Chondrocyte (in vitro differentiated cells): ENCODE measurements around the gene TFIP11. TPM values are rescaled to one million over a fixed set of nuclear protein-coding genes. Genes with fewer than 3 reads are reported as not detected.

Source experiments
- DNase-seq: peaks from one replicate; pipeline ENCODE4 v3.0.0; 2021; ENCODE audit warnings: mixed read lengths, low spot score
- H3K27ac Mint-ChIP-seq: one replicate; pipeline ENCODE4 v1.8.0; 2021; ENCODE audit warnings: mild to moderate bottlenecking, moderate library complexity, mixed read lengths; ENCODE audit not compliant: unreplicated experiment
- H3K27me3 Mint-ChIP-seq: 2 replicates; pipeline ENCODE4 v1.8.0; 2021; ENCODE audit warnings: low read depth, mixed read lengths
- H3K36me3 Mint-ChIP-seq: 2 replicates; pipeline ENCODE4 v1.8.0; 2021; ENCODE audit warnings: low read depth, mixed read lengths
- H3K4me1 Mint-ChIP-seq: 2 replicates; pipeline ENCODE4 v1.8.0; 2021; ENCODE audit warnings: low read depth, mild to moderate bottlenecking, mixed read lengths
- H3K4me3 Mint-ChIP-seq: one replicate; pipeline ENCODE4 v1.8.0; 2021; ENCODE audit warnings: mild to moderate bottlenecking, moderate library complexity, mixed read lengths; ENCODE audit not compliant: unreplicated experiment
- H3K9me3 Mint-ChIP-seq: 2 replicates; pipeline ENCODE4 v1.8.0; 2021; ENCODE audit warnings: low read depth, mixed read lengths
- CTCF ChIP-seq: fragments of 200-600 bp; sonication (generic); IDR thresholded peaks from 2 replicates; pipeline ENCODE4 v1.5.0; 2021; ENCODE audit warnings: antibody characterized with exemption, mild to moderate bottlenecking, moderate library complexity
- total RNA-seq: library from RNA; stranded (reverse); gene quantifications from 3 replicates; pipeline ENCODE4 v1.2.1, GENCODE V29; 2021

TFIP11 gene
- total RNA-seq, 1 donor from 2014 or later, result 30.6 TPM

GRCh38 chr22:26522012-26522411 lies 9.7 kb upstream of the TFIP11 start:
- Mint-ChIP-seq H3K4me1 (no peaks in the 10 kb centered on the region), H3K4me3 (no peak overlapping the region), H3K36me3 (peaks cover 21% of the 10 kb centered on the region), H3K27me3 (no peaks in the 10 kb centered on the region), H3K9me3 (no peaks in the 10 kb centered on the region), H3K27ac (no peak overlapping the region)
- no peak for DNase-seq
- TF ChIP-seq CTCF, result no peak

- Mint-ChIP-seq H3K9me3 (no peaks in the 10 kb centered on the region), H3K27me3 (no peaks in the 10 kb centered on the region), H3K36me3 (no peaks in the 10 kb centered on the region), H3K4me3 (no peak overlapping the region), H3K4me1 (peaks cover 18% of the 10 kb centered on the region), H3K27ac (no peak overlapping the region)
- no peak for DNase-seq
- no peak for TF ChIP-seq CTCF
These were observed 5.2 kb upstream of the TFIP11 start for GRCh38 chr22:26517429-26517828.

GRCh38 chr22:26516503-26516902 lies 4.2 kb upstream of the TFIP11 start:
- no peak overlapping the region for H3K27ac Mint-ChIP-seq
- H3K27me3 Mint-ChIP-seq, result no peaks in the 10 kb centered on the region
- no peak overlapping the region for H3K4me3 Mint-ChIP-seq
- peaks cover 28% of the 10 kb centered on the region for H3K4me1 Mint-ChIP-seq
- no peaks in the 10 kb centered on the region for H3K9me3 Mint-ChIP-seq
- no peak for DNase-seq
- H3K36me3 Mint-ChIP-seq, result no peaks in the 10 kb centered on the region
- TF ChIP-seq CTCF, result no peak

GRCh38 chr22:26515931-26516330 lies 3.7 kb upstream of the TFIP11 start:
- Mint-ChIP-seq H3K27ac (no peak overlapping the region), H3K4me1 (peaks cover 33% of the 10 kb centered on the region), H3K9me3 (no peaks in the 10 kb centered on the region), H3K36me3 (no peaks in the 10 kb centered on the region), H3K4me3 (no peak overlapping the region), H3K27me3 (no peaks in the 10 kb centered on the region)
- no peak for TF ChIP-seq CTCF
- no peak for DNase-seq

- no peaks in the 10 kb centered on the region for H3K27me3 Mint-ChIP-seq
- no peak for DNase-seq
- no peak overlapping the region for H3K27ac Mint-ChIP-seq
- H3K9me3 Mint-ChIP-seq, result no peaks in the 10 kb centered on the region
- peaks cover 38% of the 10 kb centered on the region for H3K4me1 Mint-ChIP-seq
- peaks cover 4% of the 10 kb centered on the region for H3K36me3 Mint-ChIP-seq
- no peak overlapping the region for H3K4me3 Mint-ChIP-seq
- TF ChIP-seq CTCF, result no peak
These were observed 2.3 kb upstream of the TFIP11 start for GRCh38 chr22:26514419-26515161.
